H9 (cell line): ENCODE results near the gene TPPP. TPM values are rescaled to one million over a fixed set of nuclear protein-coding genes. Genes with fewer than 3 reads are reported as not detected.

Experiments used
- DNase-seq: peaks from one replicate; pipeline ENCODE4 v3.0.0-alpha.2; 2017
- H2AFZ ChIP-seq: one replicate; pipeline ENCODE4 v1.6.1; 2013; ENCODE audit warnings: mild to moderate bottlenecking, low read length, control low read depth, moderate library complexity
- H2AK5ac ChIP-seq: 2 replicates; pipeline ENCODE4 v1.6.1; 2013; ENCODE audit warnings: low read length, control low read depth, mixed read lengths; ENCODE audit not compliant: insufficient read length
- H2BK120ac ChIP-seq: one replicate; pipeline ENCODE4 v1.6.1; 2013; ENCODE audit warnings: low read depth, mild to moderate bottlenecking, low read length, control low read depth, inconsistent platforms; ENCODE audit not compliant: poor library complexity, severe bottlenecking
- H2BK12ac ChIP-seq: 2 replicates; pipeline ENCODE4 v1.6.1; 2013; ENCODE audit warnings: low read length, control low read depth, mixed read lengths, low read depth; ENCODE audit not compliant: insufficient read length
- H2BK15ac ChIP-seq: 2 replicates; pipeline ENCODE4 v1.6.1; 2013; ENCODE audit warnings: low read depth, low read length, control low read depth
- H2BK20ac ChIP-seq: one replicate; pipeline ENCODE4 v1.6.1; 2013; ENCODE audit warnings: low read depth, mild to moderate bottlenecking, low read length, control low read depth, inconsistent platforms; ENCODE audit not compliant: poor library complexity, severe bottlenecking
- H2BK5ac ChIP-seq: 2 replicates; pipeline ENCODE4 v1.6.1; 2013; ENCODE audit warnings: low read length, control low read depth, mixed read lengths; ENCODE audit not compliant: insufficient read length
- H3K14ac ChIP-seq: 2 replicates; pipeline ENCODE4 v1.6.1; 2013; ENCODE audit warnings: low read length, control low read depth; ENCODE audit not compliant: insufficient read depth
- H3K18ac ChIP-seq: 2 replicates; pipeline ENCODE4 v1.6.1; 2013; ENCODE audit warnings: low read depth, mild to moderate bottlenecking, mixed read lengths, low read length, control low read depth; ENCODE audit not compliant: insufficient read length
- H3K23ac ChIP-seq: 2 replicates; pipeline ENCODE4 v1.6.1; 2013; ENCODE audit warnings: low read length, control low read depth, mixed read lengths, low read depth; ENCODE audit not compliant: insufficient read length
- H3K23me2 ChIP-seq: 2 replicates; pipeline ENCODE4 v1.6.1; 2013; ENCODE audit warnings: low read depth, mild to moderate bottlenecking, mixed read lengths, low read length, control low read depth; ENCODE audit not compliant: insufficient read length, poor library complexity, severe bottlenecking
- H3K27ac ChIP-seq: 2 replicates; pipeline ENCODE4 v1.5.1; 2013; ENCODE audit warnings: low read length, control low read depth, mixed read lengths, low read depth; ENCODE audit not compliant: insufficient read length
- H3K27me3 ChIP-seq: 2 replicates; pipeline ENCODE4 v1.6.1; 2013; ENCODE audit warnings: low read length, control low read depth, inconsistent platforms; ENCODE audit not compliant: insufficient read depth
- H3K4ac ChIP-seq: 2 replicates; pipeline ENCODE4 v1.6.1; 2013; ENCODE audit warnings: low read depth, mild to moderate bottlenecking, control low read depth, inconsistent platforms, low read length, moderate library complexity
- H3K4me1 ChIP-seq: 2 replicates; pipeline ENCODE4 v1.6.1; 2013; ENCODE audit warnings: low read length, control low read depth, inconsistent platforms; ENCODE audit not compliant: insufficient read depth
- H3K4me2 ChIP-seq: 2 replicates; pipeline ENCODE4 v1.6.1; 2013; ENCODE audit warnings: low read length, control low read depth, mixed read lengths; ENCODE audit not compliant: insufficient read length, insufficient read depth
- H3K56ac ChIP-seq: 2 replicates; pipeline ENCODE4 v1.6.1; 2013; ENCODE audit warnings: low read depth, mild to moderate bottlenecking, mixed read lengths, low read length, control low read depth; ENCODE audit not compliant: insufficient read length
- H3K79me1 ChIP-seq: 2 replicates; pipeline ENCODE4 v1.6.1; 2013; ENCODE audit warnings: low read depth, mild to moderate bottlenecking, moderate library complexity, low read length, control low read depth, inconsistent platforms; ENCODE audit not compliant: insufficient read depth, poor library complexity, severe bottlenecking
- H3K79me2 ChIP-seq: 2 replicates; pipeline ENCODE4 v1.6.1; 2013; ENCODE audit warnings: low read length, control low read depth, inconsistent platforms; ENCODE audit not compliant: insufficient read depth
- H3K9ac ChIP-seq: 2 replicates; pipeline ENCODE4 v1.6.1; 2013; ENCODE audit warnings: low read length, control low read depth, mixed read lengths; ENCODE audit not compliant: insufficient read length; ENCODE audit errors: extremely low read depth
- H3K9me3 ChIP-seq: one replicate; pipeline ENCODE4 v1.6.1; 2013; ENCODE audit warnings: low read depth, low read length, inconsistent platforms; ENCODE audit not compliant: control insufficient read depth
- H3T11ph ChIP-seq: one replicate; pipeline ENCODE4 v1.6.1; 2013; ENCODE audit warnings: mild to moderate bottlenecking, low read length, control low read depth, inconsistent platforms
- H4K20me1 ChIP-seq: one replicate; pipeline ENCODE4 v1.6.1; 2013; ENCODE audit not compliant: control insufficient read depth, insufficient read length, insufficient read depth
- H4K5ac ChIP-seq: 2 replicates; pipeline ENCODE4 v1.6.1; 2013; ENCODE audit warnings: low read depth, mild to moderate bottlenecking, mixed read lengths, low read length, control low read depth; ENCODE audit not compliant: insufficient read length
- H4K8ac ChIP-seq: replicated peaks from 2 replicates; pipeline ENCODE4 v1.6.1; 2013; ENCODE audit warnings: low read length, control low read depth, mixed read lengths, low read depth; ENCODE audit not compliant: insufficient read length
- H4K91ac ChIP-seq: 2 replicates; pipeline ENCODE4 v1.6.1; 2013; ENCODE audit warnings: low read depth, mild to moderate bottlenecking, moderate library complexity, mixed read lengths, low read length, control low read depth; ENCODE audit not compliant: insufficient read length
- H3K27ac Mint-ChIP-seq, 3 experiments: 2 replicates in 2 of 3; 3 replicates in 1 of 3; pipeline ENCODE4 v1.8.0; 2020 to 2021; ENCODE audit warnings: mixed read lengths in 3 of 3, mild to moderate bottlenecking in 1 of 3, moderate library complexity in 1 of 3
- H3K27me3 Mint-ChIP-seq: 2 replicates; pipeline ENCODE4 v1.8.0; 2021; ENCODE audit warnings: low read depth, mild to moderate bottlenecking, moderate library complexity, mixed read lengths
- H3K36me3 Mint-ChIP-seq, 3 experiments: 2 replicates in 2 of 3; 3 replicates in 1 of 3; pipeline ENCODE4 v1.8.0; 2020 to 2021; ENCODE audit warnings: low read depth in 3 of 3, mixed read lengths in 3 of 3; ENCODE audit not compliant: insufficient read depth in 1 of 3
- H3K4me1 Mint-ChIP-seq, 2 experiments: 2 replicates each; pipeline ENCODE4 v1.8.0; 2020; ENCODE audit warnings: mixed read lengths in 2 of 2
- H3K4me3 Mint-ChIP-seq, 2 experiments: 2 replicates in 1 of 2; 3 replicates in 1 of 2; pipeline ENCODE4 v1.8.0; 2020 to 2021; ENCODE audit warnings: mild to moderate bottlenecking in 2 of 2, mixed read lengths in 2 of 2, moderate library complexity in 1 of 2
- H3K9me3 Mint-ChIP-seq, 2 experiments: 2 replicates in 1 of 2; 3 replicates in 1 of 2; pipeline ENCODE4 v1.8.0; 2020; ENCODE audit warnings: mild to moderate bottlenecking in 2 of 2, mixed read lengths in 2 of 2, moderate library complexity in 1 of 2
- WGBS: extraction: QIAGEN DNeasy Blood & Tissue Kit; methylation state at CpG from one replicate; pipeline ENCODE4 v1.1.7; 2013; ENCODE audit warnings: missing lambda C conversion rate, low lambda C conversion rate, mixed read lengths; ENCODE audit not compliant: insufficient read length; ENCODE audit errors: extremely low coverage; 5-methylcytosine and 5-hydroxymethylcytosine counted together
- total RNA-seq: library from RNA; stranded (reverse); gene quantifications from 2 replicates; pipeline ENCODE4 v1.2.1, GENCODE V29; 2021
- TF ChIP-seq, protein P1 (sequence below): fragments of 200-600 bp; sonication (generic); conservative IDR thresholded peaks from 3 replicates; pipeline ENCODE4 v1.8.0; 2021; ENCODE audit warnings: antibody characterized with exemption, mild to moderate bottlenecking

TPPP gene
- total RNA-seq, 1 experiment from 2014 or later, result 0.44 TPM

DNA sequence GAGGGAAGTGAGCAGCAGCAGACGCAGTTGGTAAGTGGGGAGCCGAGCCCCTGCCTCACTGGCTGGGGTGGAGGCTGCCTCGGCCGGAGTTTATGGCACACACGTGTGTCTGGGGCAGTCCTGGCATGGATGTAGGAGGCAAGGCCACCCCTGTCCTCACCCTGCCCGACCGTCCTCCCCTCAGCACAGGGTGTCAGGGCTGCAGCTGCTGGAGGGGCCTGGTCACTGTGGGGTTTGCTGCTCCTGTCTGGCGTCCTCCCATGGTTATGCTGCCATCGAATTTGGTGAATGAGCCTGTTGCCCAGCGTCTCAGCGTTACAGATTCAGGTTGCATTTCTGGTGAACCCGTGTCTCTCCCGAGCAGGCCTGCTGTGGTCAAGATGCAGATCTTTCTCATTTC is 48.6 kb downstream of the TPPP start:
- Histone ChIP-seq H3K23ac (no peak overlapping the region), H3K4me2 (no peak overlapping the region), H3K79me1 (no peaks in the 10 kb centered on the region), H4K5ac (no peak overlapping the region), H3K79me2 (no peaks in the 10 kb centered on the region), H3K9me3 (peaks cover 28% of the 10 kb centered on the region), H2AFZ (no peak overlapping the region), H2AK5ac (no peak overlapping the region), H2BK120ac (no peak overlapping the region), H2BK5ac (no peak overlapping the region), H2BK12ac (no peak overlapping the region), H3K56ac (no peak overlapping the region), H4K8ac (no peak overlapping the region), H3K14ac (no peak overlapping the region; the same call in 1 of the 2 replicates), H2BK15ac (no peak overlapping the region), H3K4me1 (no peaks in the 10 kb centered on the region), H2BK20ac (no peak overlapping the region), H3T11ph (no peak overlapping the region), H3K9ac (no peak overlapping the region), H3K27me3 (no peaks in the 10 kb centered on the region), H4K91ac (no peak overlapping the region), H4K20me1 (no peaks in the 10 kb centered on the region), H3K18ac (no peak overlapping the region), H3K27ac (no peak overlapping the region), H3K23me2 (no peaks in the 10 kb centered on the region), H3K4ac (no peak overlapping the region)
- Mint-ChIP-seq H3K27me3 (no peaks in the 10 kb centered on the region), H3K27ac (peak overlapping the region in 1 of 3 experiments; percentile 47; a peak in 2 of 7 replicates), H3K9me3 (no peaks in the 10 kb centered on the region; a peak in 1 of 5 replicates), H3K4me1 (no peaks in the 10 kb centered on the region), H3K4me3 (no peak overlapping the region), H3K36me3 (peaks cover 24 to 34% (median 32%) of the 10 kb centered on the region in 3 experiments)
- no CpG with 5 or more reads among the region's 13 CpGs for WGBS
- DNase-seq, result no peak
- TF ChIP-seq, protein P1, sequence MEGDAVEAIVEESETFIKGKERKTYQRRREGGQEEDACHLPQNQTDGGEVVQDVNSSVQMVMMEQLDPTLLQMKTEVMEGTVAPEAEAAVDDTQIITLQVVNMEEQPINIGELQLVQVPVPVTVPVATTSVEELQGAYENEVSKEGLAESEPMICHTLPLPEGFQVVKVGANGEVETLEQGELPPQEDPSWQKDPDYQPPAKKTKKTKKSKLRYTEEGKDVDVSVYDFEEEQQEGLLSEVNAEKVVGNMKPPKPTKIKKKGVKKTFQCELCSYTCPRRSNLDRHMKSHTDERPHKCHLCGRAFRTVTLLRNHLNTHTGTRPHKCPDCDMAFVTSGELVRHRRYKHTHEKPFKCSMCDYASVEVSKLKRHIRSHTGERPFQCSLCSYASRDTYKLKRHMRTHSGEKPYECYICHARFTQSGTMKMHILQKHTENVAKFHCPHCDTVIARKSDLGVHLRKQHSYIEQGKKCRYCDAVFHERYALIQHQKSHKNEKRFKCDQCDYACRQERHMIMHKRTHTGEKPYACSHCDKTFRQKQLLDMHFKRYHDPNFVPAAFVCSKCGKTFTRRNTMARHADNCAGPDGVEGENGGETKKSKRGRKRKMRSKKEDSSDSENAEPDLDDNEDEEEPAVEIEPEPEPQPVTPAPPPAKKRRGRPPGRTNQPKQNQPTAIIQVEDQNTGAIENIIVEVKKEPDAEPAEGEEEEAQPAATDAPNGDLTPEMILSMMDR, result no peak
